HEK293T (cell line): ENCODE data around the gene ECM2.

Source experiments
- CTCF ChIA-PET: fragments of 350-600 bp; formaldehyde crosslinking; extraction: SDS; loops from one replicate; lab custom pipeline; 2021; ENCODE audit warnings: antibody characterized with exemption, inconsistent platforms; lab: Yijun Ruan, JAX
- POLR2A ChIA-PET: fragments of 350-600 bp; formaldehyde crosslinking; extraction: SDS; loops from one replicate; lab custom pipeline; 2020; ENCODE audit warnings: antibody characterized with exemption, inconsistent platforms; lab: Yijun Ruan, JAX
- DNase-seq: peaks from one replicate; pipeline ENCODE4 v3.0.0; 2012; ENCODE audit warnings: mixed read lengths; ENCODE audit errors: extremely low spot score
- ARNT ChIP-seq: fragments of 450-650 bp; IDR thresholded peaks from 2 replicates; pipeline ENCODE4 v1.6.1; 2017; ENCODE audit warnings: mild to moderate bottlenecking
- BHLHE40 ChIP-seq: fragments of 450-650 bp; IDR thresholded peaks from 2 replicates; pipeline ENCODE4 v1.6.1; 2016; ENCODE audit warnings: mild to moderate bottlenecking, moderate library complexity, borderline replicate concordance
- CTBP1 ChIP-seq: fragments of 450-650 bp; IDR thresholded peaks from 2 replicates; pipeline ENCODE4 v1.6.1; 2016; ENCODE audit warnings: borderline replicate concordance
- ELF4 ChIP-seq: fragments of 450-650 bp; IDR thresholded peaks from 2 replicates; pipeline ENCODE4 v1.6.1; 2017; ENCODE audit warnings: antibody characterized with exemption
- FOXA1 ChIP-seq: fragments of 450-650 bp; IDR thresholded peaks from 2 replicates; pipeline ENCODE4 v1.6.1; 2016; ENCODE audit warnings: mild to moderate bottlenecking
- FOXK2 ChIP-seq: fragments of 450-650 bp; IDR thresholded peaks from 2 replicates; pipeline ENCODE4 v1.6.1; 2016; ENCODE audit warnings: mild to moderate bottlenecking
- FOXM1 ChIP-seq: fragments of 450-650 bp; IDR thresholded peaks from 2 replicates; pipeline ENCODE4 v1.6.1; 2017; ENCODE audit warnings: mild to moderate bottlenecking, borderline replicate concordance
- HDGF ChIP-seq: fragments of 450-650 bp; IDR thresholded peaks from 2 replicates; pipeline ENCODE4 v1.6.1; 2017; ENCODE audit warnings: antibody characterized with exemption, borderline replicate concordance
- L3MBTL2 ChIP-seq: fragments of 450-650 bp; conservative IDR thresholded peaks from 2 replicates; pipeline ENCODE4 v1.6.1; 2016; ENCODE audit warnings: mild to moderate bottlenecking
- LEF1 ChIP-seq: fragments of 450-650 bp; IDR thresholded peaks from 2 replicates; pipeline ENCODE4 v1.6.1; 2017; ENCODE audit warnings: mild to moderate bottlenecking, borderline replicate concordance
- NFRKB ChIP-seq: fragments of 450-650 bp; IDR thresholded peaks from 2 replicates; pipeline ENCODE4 v1.6.1; 2016; ENCODE audit warnings: mild to moderate bottlenecking, moderate library complexity
- SP1 ChIP-seq: fragments of 450-650 bp; IDR thresholded peaks from 2 replicates; pipeline ENCODE4 v1.6.1; 2017
- SUZ12 ChIP-seq: fragments of 450-650 bp; IDR thresholded peaks from 2 replicates; pipeline ENCODE4 v1.6.1; 2016; ENCODE audit warnings: mild to moderate bottlenecking
- TARDBP ChIP-seq: fragments of 450-650 bp; IDR thresholded peaks from 2 replicates; pipeline ENCODE4 v1.6.1; 2016
- ZNF384 ChIP-seq: fragments of 450-650 bp; IDR thresholded peaks from 2 replicates; pipeline ENCODE4 v1.6.1; 2016
- TF ChIP-seq, protein P1 (sequence below): fragments of 450-650 bp; IDR thresholded peaks from 2 replicates; pipeline ENCODE4 v1.6.1; 2016

ECM2 gene

DNA sequence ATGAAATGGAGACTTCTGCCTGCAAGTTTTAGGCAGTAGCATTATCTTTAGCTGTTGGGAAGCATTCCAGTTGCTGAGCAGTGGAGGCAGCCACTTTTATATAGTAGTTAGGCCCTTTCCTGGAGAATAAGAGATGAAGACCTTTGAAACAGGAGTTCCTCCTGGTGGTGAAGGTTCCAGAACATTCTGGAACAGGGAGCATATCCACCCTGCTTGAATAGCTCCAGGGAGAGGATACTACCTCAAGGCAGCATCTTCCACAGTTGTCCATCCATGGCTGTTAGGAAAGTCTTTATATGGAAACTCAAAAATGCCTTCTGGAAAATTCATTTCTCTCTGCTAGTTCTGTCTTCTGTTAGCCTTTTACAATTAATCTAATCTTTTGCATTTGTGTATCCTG is 56.4 kb downstream of the ECM2 start:
- no peak for DNase-seq
- ChIA-PET CTCF (no interaction called here), POLR2A (no interaction called here)
- no peak for TF ChIP-seq SUZ12
- TF ChIP-seq FOXM1: no peak
- TF ChIP-seq, protein P1, sequence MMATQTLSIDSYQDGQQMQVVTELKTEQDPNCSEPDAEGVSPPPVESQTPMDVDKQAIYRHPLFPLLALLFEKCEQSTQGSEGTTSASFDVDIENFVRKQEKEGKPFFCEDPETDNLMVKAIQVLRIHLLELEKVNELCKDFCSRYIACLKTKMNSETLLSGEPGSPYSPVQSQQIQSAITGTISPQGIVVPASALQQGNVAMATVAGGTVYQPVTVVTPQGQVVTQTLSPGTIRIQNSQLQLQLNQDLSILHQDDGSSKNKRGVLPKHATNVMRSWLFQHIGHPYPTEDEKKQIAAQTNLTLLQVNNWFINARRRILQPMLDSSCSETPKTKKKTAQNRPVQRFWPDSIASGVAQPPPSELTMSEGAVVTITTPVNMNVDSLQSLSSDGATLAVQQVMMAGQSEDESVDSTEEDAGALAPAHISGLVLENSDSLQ: no peak
- no peak for TF ChIP-seq FOXK2
- TF ChIP-seq SP1: no peak
- no peak for TF ChIP-seq HDGF
- no peak for TF ChIP-seq L3MBTL2
- TF ChIP-seq ARNT: no peak
- no peak for TF ChIP-seq TARDBP
- no peak for TF ChIP-seq FOXA1
- TF ChIP-seq BHLHE40: no peak

- POLR2A ChIA-PET: no interaction called here
- TF ChIP-seq FOXA1 (no peak), NFRKB (no peak), L3MBTL2 (no peak), TARDBP (no peak), HDGF (no peak), ARNT (no peak), FOXM1 (no peak), FOXK2 (no peak), LEF1 (no peak), BHLHE40 (no peak)
- TF ChIP-seq, protein P1: no peak
- DNase-seq: no peak
- CTCF ChIA-PET: no interaction called here
Observed at GRCh38 chr9:92478783-92479182, 57.0 kb downstream of the ECM2 start.

DNA sequence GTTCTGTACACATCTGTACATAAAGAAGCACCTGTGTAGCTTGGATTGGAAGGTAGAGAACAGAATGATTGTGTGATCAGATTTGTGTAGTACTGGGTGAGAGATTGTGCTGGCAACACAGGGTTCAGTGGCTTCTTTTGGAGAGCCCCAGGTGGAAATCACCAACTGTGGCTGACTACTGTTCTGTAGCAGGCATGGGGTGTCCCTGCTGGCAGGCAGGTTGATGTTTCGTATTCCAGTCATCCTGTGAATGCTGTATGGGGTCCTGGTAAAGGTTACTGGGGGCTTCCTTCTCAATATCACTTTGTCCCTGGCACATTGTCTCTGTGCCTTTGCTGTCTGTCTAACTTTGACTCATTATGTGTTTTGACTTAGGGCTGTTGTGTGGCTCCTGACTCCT is 58.8 kb downstream of the ECM2 start:
- DNase-seq: no peak
- TF ChIP-seq FOXM1 (no peak), NFRKB (no peak), TARDBP (no peak), SP1 (no peak), LEF1 (no peak), HDGF (no peak), ELF4 (no peak), CTBP1 (no peak), FOXA1 (no peak), ARNT (no peak), L3MBTL2 (no peak), BHLHE40 (no peak), ZNF384 (no peak), SUZ12 (no peak), FOXK2 (no peak)
- TF ChIP-seq, protein P1: no peak
- POLR2A ChIA-PET: no interaction called here
- CTCF ChIA-PET: no interaction called here

GRCh38 chr9:92474587-92474986 is 61.2 kb downstream of the ECM2 start:
- CTCF ChIA-PET: no interaction called here
- no peak for DNase-seq
- TF ChIP-seq SP1 (no peak), TARDBP (no peak), ELF4 (no peak), CTBP1 (no peak), SUZ12 (no peak), FOXM1 (no peak), ZNF384 (no peak), L3MBTL2 (no peak), ARNT (no peak)
- TF ChIP-seq, protein P1: no peak
- POLR2A ChIA-PET: no interaction called here

DNA sequence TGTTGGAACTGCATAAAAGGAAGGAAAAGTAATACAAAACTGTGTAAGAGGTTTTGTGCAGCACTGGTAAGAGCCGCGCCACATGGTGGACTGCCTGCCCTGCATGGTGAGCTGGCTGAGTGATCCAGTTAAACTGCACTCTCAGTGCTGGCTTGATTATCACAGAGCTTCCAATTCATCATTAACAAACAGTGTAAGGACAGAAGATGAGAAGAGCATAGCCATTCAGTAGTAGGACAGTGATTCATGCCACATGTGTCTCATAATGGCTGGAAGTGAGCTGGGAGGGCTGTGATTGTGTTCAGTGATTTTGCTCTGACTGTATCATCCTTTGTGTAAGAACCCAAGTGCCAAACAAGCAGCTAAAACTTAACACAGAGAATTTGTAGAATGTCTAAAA is 67.6 kb downstream of the ECM2 start:
- TF ChIP-seq SP1 (no peak), TARDBP (no peak), LEF1 (no peak), ELF4 (no peak), FOXK2 (no peak), ZNF384 (no peak), SUZ12 (no peak), CTBP1 (no peak), NFRKB (no peak), HDGF (no peak), ARNT (no peak), BHLHE40 (no peak), FOXM1 (no peak)
- TF ChIP-seq, protein P1: no peak
- no peak for DNase-seq
- ChIA-PET CTCF (no interaction called here), POLR2A (no interaction called here)

DNA sequence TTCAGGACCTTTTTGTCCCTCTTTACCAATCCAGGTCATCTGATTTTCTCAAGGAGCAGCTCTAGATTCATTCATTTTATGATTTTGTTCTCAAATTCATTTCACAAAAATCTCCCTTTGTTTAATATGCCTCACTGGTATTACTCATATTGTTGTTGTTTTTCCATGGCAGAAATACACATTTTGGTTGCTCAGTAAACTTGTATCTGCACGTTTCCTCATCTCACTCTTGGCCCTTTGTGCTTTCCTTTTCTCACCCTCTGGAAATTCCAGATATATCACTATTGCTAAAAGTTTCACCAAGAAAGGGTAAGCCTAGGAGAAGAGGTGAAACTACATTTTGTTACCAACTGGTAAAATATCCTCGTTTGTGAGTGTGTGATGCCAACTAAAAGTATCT is 68.3 kb downstream of the ECM2 start:
- ChIA-PET POLR2A (no interaction called here), CTCF (no interaction called here)
- DNase-seq: no peak
- no peak for TF ChIP-seq FOXA1
- no peak for TF ChIP-seq LEF1
- TF ChIP-seq ZNF384: no peak
- no peak for TF ChIP-seq HDGF
- TF ChIP-seq TARDBP: no peak
- TF ChIP-seq SP1: no peak
- TF ChIP-seq, protein P1: no peak
- no peak for TF ChIP-seq NFRKB
- TF ChIP-seq ARNT: no peak
- TF ChIP-seq FOXK2: no peak
- no peak for TF ChIP-seq FOXM1
- TF ChIP-seq ELF4: no peak
- TF ChIP-seq CTBP1: no peak
- TF ChIP-seq BHLHE40: no peak
